Uterus (tissue), 4 donors: Measurements from ENCODE around the gene GTSF1L. TPM values are rescaled to one million over a fixed set of nuclear protein-coding genes. Genes with fewer than 3 reads are reported as not detected.

Experiments used
- DNase-seq, 2 donors: peaks; one replicate each; pipeline ENCODE4 v3.0.0-alpha.2; 2019 to 2020
- H3K27ac ChIP-seq, 2 donors: fragments of 200-600 bp; sonication (generic); 1 replicate in 1 of 2; 2 replicates in 1 of 2; pipeline ENCODE4 v1.5.1; 2016 to 2018
- H3K27me3 ChIP-seq, 2 donors: fragments of 200-600 bp; sonication (generic); one replicate each; pipeline ENCODE4 v1.5.1; 2018 to 2019; ENCODE audit warnings: control low read depth in 1 of 2
- H3K36me3 ChIP-seq, 2 donors: fragments of 200-600 bp; sonication (generic); one replicate each; pipeline ENCODE4 v1.5.1; 2019; ENCODE audit warnings: control low read depth in 1 of 2
- H3K4me1 ChIP-seq, 2 donors: fragments of 200-600 bp; sonication (generic); one replicate each; pipeline ENCODE4 v1.5.1; 2018 to 2019; ENCODE audit warnings: control low read depth in 1 of 2
- H3K4me3 ChIP-seq, 2 donors: fragments of 200-600 bp; sonication (generic); 1 replicate in 1 of 2; 2 replicates in 1 of 2; pipeline ENCODE4 v1.5.1; 2018 to 2019; ENCODE audit warnings: mild to moderate bottlenecking in 1 of 2
- H3K9me3 ChIP-seq, 2 donors: fragments of 200-600 bp; sonication (generic); one replicate each; pipeline ENCODE4 v1.5.1; 2019; ENCODE audit warnings: control low read depth in 1 of 2
- CTCF ChIP-seq, 4 experiments: fragments of 200-600 bp in 2 of 4; fragments of 450-650 bp in 2 of 4; sonication (generic) in 2 of 4; IDR thresholded peaks; one replicate each; pipeline ENCODE4 v1.5.1; 2016 to 2019; ENCODE audit warnings: antibody characterized with exemption in 4 of 4, mild to moderate bottlenecking in 2 of 4, moderate library complexity in 1 of 4
- POLR2A ChIP-seq, 2 donors: fragments of 450-650 bp; IDR thresholded peaks; one replicate each; pipeline ENCODE4 v1.6.1; 2016; ENCODE audit warnings: antibody characterized with exemption in 2 of 2, mild to moderate bottlenecking in 1 of 2, moderate library complexity in 1 of 2
- intact Hi-C: fragments of 100-400 bp; cut with DNase I; formaldehyde crosslinking; loops from one replicate; pipeline ENCODE4 v1.15.1; 2023; ENCODE audit warnings: low total_unique reads
- total RNA-seq, 4 donors: library from RNA; depleted of rRNA in 3 of 4; stranded (reverse); fragments of >200 nt in 3 of 4; gene quantifications; one replicate each; pipeline versions ENCODE4 v1.1.0 to v1.2.4, GENCODE V29; 2014 to 2023
- donor health status: DM: yes; HTN: yes; CAD: no.

GTSF1L gene
- total RNA-seq, 4 donors from 2014 or later = not detected

DNA sequence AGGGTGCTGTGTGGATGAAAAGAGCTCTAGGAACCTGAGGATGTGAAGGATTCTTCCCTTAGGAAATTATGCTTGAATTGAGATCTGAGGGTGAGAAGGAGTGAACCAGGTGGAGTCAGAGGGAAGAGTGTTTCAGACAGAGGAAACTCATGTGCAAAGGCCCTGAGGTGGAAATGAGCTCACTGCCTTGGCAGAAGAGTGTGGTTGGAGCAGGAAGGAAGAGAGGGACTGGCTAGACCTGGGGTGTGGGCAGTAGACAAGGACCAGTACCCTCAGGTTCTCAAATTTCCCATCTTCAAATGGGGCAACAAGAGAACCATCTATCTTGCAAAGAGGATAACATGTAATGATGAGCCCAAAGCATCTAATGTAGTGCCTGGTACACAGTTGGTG lies 24.0 kb upstream of the GTSF1L start:
- Histone ChIP-seq H3K27me3 (no peaks in the 10 kb centered on the region), H3K27ac (no peak overlapping the region), H3K4me3 (no peak overlapping the region), H3K4me1 (no peaks in the 10 kb centered on the region), H3K36me3 (no peaks in the 10 kb centered on the region), H3K9me3 (no peaks in the 10 kb centered on the region)
- intact Hi-C loops = loop anchor here (5.0 kb wide), 1 partner anchor 332 kb away; no protein-coding TSS in a partner anchor
- no peak for TF ChIP-seq POLR2A (IDR thresholded peaks at IDR 0.05)
- no peak for TF ChIP-seq CTCF (IDR thresholded peaks at IDR 0.05)
- no peak for DNase-seq

DNA sequence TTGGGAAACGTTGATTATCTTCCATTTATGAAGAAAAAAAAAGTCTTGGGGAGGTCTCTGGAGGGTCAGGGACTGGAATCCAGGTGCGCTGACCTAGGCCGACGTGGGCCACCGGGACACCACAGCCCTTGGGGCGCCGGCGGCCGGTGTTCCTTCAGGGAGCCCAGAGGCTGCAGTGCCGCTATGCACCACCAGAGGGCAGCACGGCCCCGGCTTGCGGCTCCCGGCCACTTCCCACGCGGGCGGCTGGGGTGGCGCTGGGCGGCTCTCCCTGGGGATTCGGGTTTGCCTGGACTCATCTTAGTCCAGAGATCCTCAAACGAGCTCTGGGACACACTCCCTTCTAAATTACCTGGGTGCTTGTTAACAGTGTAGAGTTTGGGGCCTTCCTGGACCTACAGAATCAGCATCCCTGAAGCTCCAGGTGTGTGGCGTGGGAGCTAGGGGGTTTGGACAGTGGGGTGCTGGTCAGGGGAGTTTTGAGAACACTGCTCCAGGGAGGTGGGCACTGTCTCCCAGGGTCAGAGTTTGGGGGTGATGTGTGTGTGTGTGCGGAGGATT lies 23.0 kb upstream of the GTSF1L start:
- intact Hi-C loops = loop anchor here (5.0 kb wide), 1 partner anchor 332 kb away; no protein-coding TSS in a partner anchor
- H3K27ac ChIP-seq = no peak overlapping the region

DNA sequence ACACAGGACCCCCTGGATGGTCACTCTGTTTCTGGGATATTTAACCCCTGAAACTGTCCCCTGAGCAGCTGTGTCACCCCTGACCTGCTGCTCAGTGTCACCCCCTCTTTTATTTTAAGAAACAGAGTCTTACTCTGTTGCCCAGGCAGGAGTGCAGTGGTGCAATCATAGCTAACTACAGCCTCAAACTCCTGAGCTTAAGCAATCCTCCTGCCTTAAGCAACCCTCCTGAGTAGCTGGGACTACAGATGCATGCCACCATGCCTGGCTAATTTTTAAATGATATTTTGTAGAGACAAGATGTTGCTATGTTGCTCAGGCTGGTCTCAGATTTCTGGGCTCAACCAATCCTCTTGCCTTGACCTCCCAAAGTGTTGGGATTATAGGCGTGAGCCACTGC lies 21.5 kb upstream of the GTSF1L start:
- H3K36me3 ChIP-seq = no peaks in the 10 kb centered on the region
- no peaks in the 10 kb centered on the region for H3K27me3 ChIP-seq
- no peaks in the 10 kb centered on the region for H3K4me1 ChIP-seq
- no peaks in the 10 kb centered on the region for H3K9me3 ChIP-seq
- no peak for TF ChIP-seq POLR2A (IDR thresholded peaks at IDR 0.05)
- no peak for TF ChIP-seq CTCF (IDR thresholded peaks at IDR 0.05)
- intact Hi-C loops = no loop called here
- H3K4me3 ChIP-seq = no peak overlapping the region
- no peak overlapping the region for H3K27ac ChIP-seq
- no peak for DNase-seq

More for the DNA sequence above, 23.0 kb upstream of the GTSF1L start:
- H3K4me1 ChIP-seq = no peaks in the 10 kb centered on the region
- H3K27me3 ChIP-seq = no peaks in the 10 kb centered on the region
- H3K9me3 ChIP-seq = no peaks in the 10 kb centered on the region
- H3K4me3 ChIP-seq = no peak overlapping the region
- peak; percentile 38 to 57 for DNase-seq
- TF ChIP-seq CTCF (IDR thresholded peaks at IDR 0.05) = peak; percentile 91 to 98 (median 92)
- TF ChIP-seq POLR2A (IDR thresholded peaks at IDR 0.05) = no peak
- no peaks in the 10 kb centered on the region for H3K36me3 ChIP-seq

GRCh38 chr20:43746344-43747137 lies 19.7 kb upstream of the GTSF1L start:
- Histone ChIP-seq H3K27me3 (no peaks in the 10 kb centered on the region), H3K27ac (no peak overlapping the region), H3K36me3 (no peaks in the 10 kb centered on the region), H3K9me3 (no peaks in the 10 kb centered on the region), H3K4me1 (no peaks in the 10 kb centered on the region), H3K4me3 (no peak overlapping the region)
- intact Hi-C loops = no loop called here
- TF ChIP-seq CTCF (IDR thresholded peaks at IDR 0.05) (no peak), POLR2A (IDR thresholded peaks at IDR 0.05) (no peak)
- no peak for DNase-seq
